ENCODE results near the gene ARL4C. TPM values are rescaled to one million over a fixed set of nuclear protein-coding genes. Genes with fewer than 3 reads are reported as not detected.

The ARL4C gene
- total RNA-seq, result 13.7 and 42.5 TPM in 2 replicates

GRCh38 chr2:234496835-234497593 is at the start of gene ARL4C:
ARL4C (minus strand) TSS chr2:234497081; CDS start chr2:234496586, 495 bp downstream.

